Mesendoderm (in vitro differentiated cells): ENCODE measurements around the gene PRKAR2A.
"Not testable (repeated sequence)": the region's sequence is repeated elsewhere in the genome, so short reads cannot be mapped to it uniquely, and the experiment has no call there.

ENCODE experiments used
- DNase-seq: peaks from one replicate; pipeline ENCODE4 v3.0.0; 2013
- H2AK5ac ChIP-seq: 2 replicates; pipeline ENCODE4 v1.6.1; 2013; ENCODE audit warnings: low read length, inconsistent platforms
- H2BK120ac ChIP-seq: 2 replicates; pipeline ENCODE4 v1.6.1; 2013; ENCODE audit warnings: low read depth, mild to moderate bottlenecking, low read length, moderate library complexity, mixed read lengths
- H2BK15ac ChIP-seq: replicated peaks from 2 replicates; pipeline ENCODE4 v1.6.1; 2013; ENCODE audit warnings: low read depth, mild to moderate bottlenecking, moderate library complexity
- H2BK5ac ChIP-seq: 2 replicates; pipeline ENCODE4 v1.6.1; 2013; ENCODE audit warnings: low read length, inconsistent platforms
- H3K18ac ChIP-seq: 2 replicates; pipeline ENCODE4 v1.6.1; 2013; ENCODE audit warnings: mild to moderate bottlenecking, low read length, mixed read lengths
- H3K23ac ChIP-seq: one replicate; pipeline ENCODE4 v1.6.1; 2013; ENCODE audit warnings: low read length
- H3K27ac ChIP-seq: 2 replicates; pipeline ENCODE4 v1.5.1; 2013; ENCODE audit warnings: low read depth, mild to moderate bottlenecking, inconsistent platforms, low read length, moderate library complexity
- H3K27me3 ChIP-seq: 2 replicates; pipeline ENCODE4 v1.6.1; 2013; ENCODE audit warnings: low read length, control low read depth, mild to moderate bottlenecking, inconsistent platforms; ENCODE audit not compliant: insufficient read depth, poor library complexity
- H3K36me3 ChIP-seq: 2 replicates; pipeline ENCODE4 v1.6.1; 2013; ENCODE audit warnings: low read length, inconsistent platforms; ENCODE audit not compliant: control insufficient read depth, insufficient read depth
- H3K4ac ChIP-seq: one replicate; pipeline ENCODE4 v1.6.1; 2013; ENCODE audit warnings: low read depth, mild to moderate bottlenecking, low read length, moderate library complexity
- H3K4me1 ChIP-seq: 2 replicates; pipeline ENCODE4 v1.6.1; 2013; ENCODE audit warnings: low read depth, low read length, inconsistent platforms; ENCODE audit not compliant: control insufficient read depth
- H3K4me2 ChIP-seq: 2 replicates; pipeline ENCODE4 v1.6.1; 2013; ENCODE audit warnings: low read length
- H3K4me3 ChIP-seq: 2 replicates; pipeline ENCODE4 v1.5.1; 2013; ENCODE audit warnings: mild to moderate bottlenecking, low read length
- H3K56ac ChIP-seq: one replicate; pipeline ENCODE4 v1.6.1; 2013; ENCODE audit warnings: low read length
- H3K79me1 ChIP-seq: 2 replicates; pipeline ENCODE4 v1.6.1; 2013; ENCODE audit warnings: low read length, inconsistent platforms
- H3K79me2 ChIP-seq: 2 replicates; pipeline ENCODE4 v1.6.1; 2013; ENCODE audit warnings: mild to moderate bottlenecking, low read length; ENCODE audit not compliant: control insufficient read depth, insufficient read depth
- H3K9ac ChIP-seq: 2 replicates; pipeline ENCODE4 v1.6.1; 2013; ENCODE audit warnings: low read length, inconsistent platforms
- H4K5ac ChIP-seq: one replicate; pipeline ENCODE4 v1.6.1; 2013; ENCODE audit warnings: low read length
- H4K8ac ChIP-seq: one replicate; pipeline ENCODE4 v1.6.1; 2013; ENCODE audit warnings: low read depth, mild to moderate bottlenecking, control low read depth, low read length, moderate library complexity
- WGBS: extraction: QIAGEN DNeasy Blood & Tissue Kit; methylation state at CpG from one replicate; pipeline ENCODE4 v1.1.7; 2013; ENCODE audit warnings: low lambda C conversion rate, missing lambda C conversion rate; ENCODE audit not compliant: insufficient coverage; ENCODE audit errors: extremely low coverage; 5-methylcytosine and 5-hydroxymethylcytosine counted together

The PRKAR2A gene

GRCh38 chr3:48798998-48799397 lies 48.7 kb downstream of the PRKAR2A start:
- H4K5ac ChIP-seq = no peak overlapping the region
- no peak overlapping the region for H2BK120ac ChIP-seq
- H3K56ac ChIP-seq = no peak overlapping the region
- no peaks in the 10 kb centered on the region for H3K36me3 ChIP-seq
- H3K79me1 ChIP-seq = no peaks in the 10 kb centered on the region
- no peak overlapping the region for H2AK5ac ChIP-seq
- H4K8ac ChIP-seq = no peak overlapping the region
- H2BK5ac ChIP-seq = no peak overlapping the region
- H3K79me2 ChIP-seq = no peaks in the 10 kb centered on the region
- no peaks in the 10 kb centered on the region for H3K27me3 ChIP-seq
- H3K4me3 ChIP-seq = no peak overlapping the region
- no peak overlapping the region for H3K23ac ChIP-seq
- no peak for DNase-seq
- no peak overlapping the region for H3K9ac ChIP-seq
- H3K4me2 ChIP-seq = no peak overlapping the region
- no CpG with 5 or more reads among the region's 1 CpG for WGBS
- no peak overlapping the region for H3K4ac ChIP-seq
- H3K4me1 ChIP-seq = no peaks in the 10 kb centered on the region
- H3K27ac ChIP-seq = no peak overlapping the region
- no peak overlapping the region for H2BK15ac ChIP-seq
- H3K18ac ChIP-seq = no peak overlapping the region

GRCh38 chr3:48797626-48798025 lies 50.0 kb downstream of the PRKAR2A start:
- no peaks in the 10 kb centered on the region for H3K79me1 ChIP-seq
- H3K23ac ChIP-seq = no peak overlapping the region
- no peak overlapping the region for H4K8ac ChIP-seq
- no peaks in the 10 kb centered on the region for H3K27me3 ChIP-seq
- no peak overlapping the region for H2BK15ac ChIP-seq
- no peak overlapping the region for H3K4ac ChIP-seq
- H3K79me2 ChIP-seq = no peaks in the 10 kb centered on the region
- no peak overlapping the region for H3K18ac ChIP-seq
- H3K9ac ChIP-seq = no peak overlapping the region
- no peak overlapping the region for H2BK120ac ChIP-seq
- no peak overlapping the region for H3K4me2 ChIP-seq
- WGBS = no CpG with 5 or more reads among the region's 2 CpGs
- no peak overlapping the region for H3K4me3 ChIP-seq
- H3K27ac ChIP-seq = no peak overlapping the region
- no peaks in the 10 kb centered on the region for H3K36me3 ChIP-seq
- no peak overlapping the region for H2BK5ac ChIP-seq
- H4K5ac ChIP-seq = no peak overlapping the region
- H3K4me1 ChIP-seq = no peaks in the 10 kb centered on the region
- no peak overlapping the region for H2AK5ac ChIP-seq
- no peak for DNase-seq
- H3K56ac ChIP-seq = no peak overlapping the region

GRCh38 chr3:48795997-48796732 lies 51.5 kb downstream of the PRKAR2A start:
- Histone ChIP-seq H2BK15ac (no peak overlapping the region), H3K4me1 (no peaks in the 10 kb centered on the region), H4K8ac (no peak overlapping the region), H2AK5ac (no peak overlapping the region), H3K23ac (no peak overlapping the region), H3K79me2 (no peaks in the 10 kb centered on the region), H2BK5ac (no peak overlapping the region), H3K27ac (no peak overlapping the region), H2BK120ac (no peak overlapping the region), H3K56ac (no peak overlapping the region), H3K27me3 (no peaks in the 10 kb centered on the region), H3K4me2 (no peak overlapping the region), H3K18ac (no peak overlapping the region), H3K4me3 (no peak overlapping the region), H3K4ac (no peak overlapping the region), H3K36me3 (no peaks in the 10 kb centered on the region), H3K79me1 (no peaks in the 10 kb centered on the region), H3K9ac (no peak overlapping the region), H4K5ac (no peak overlapping the region)
- DNase-seq = no peak
- no CpG with 5 or more reads among the region's 7 CpGs for WGBS

- H4K8ac ChIP-seq, H3K79me2 ChIP-seq, H3K4me1 ChIP-seq, H2BK5ac ChIP-seq, H3K27ac ChIP-seq, H2AK5ac ChIP-seq, DNase-seq, H3K23ac ChIP-seq, H3K4ac ChIP-seq, H3K4me3 ChIP-seq, H3K18ac ChIP-seq, H3K56ac ChIP-seq, H3K9ac ChIP-seq, H3K36me3 ChIP-seq, H3K4me2 ChIP-seq, H3K27me3 ChIP-seq, H2BK15ac ChIP-seq, H4K5ac ChIP-seq, H3K79me1 ChIP-seq, H2BK120ac ChIP-seq: not testable (repeated sequence)
- no CpG with 5 or more reads among the region's 2 CpGs for WGBS
Measured at GRCh38 chr3:48793484-48793883, 54.2 kb downstream of the PRKAR2A start.

- Histone ChIP-seq H3K4me1 (no peaks in the 10 kb centered on the region), H3K27ac (no peak overlapping the region), H2AK5ac (no peak overlapping the region), H3K4me3 (no peak overlapping the region), H3K36me3 (no peaks in the 10 kb centered on the region), H3K79me1 (no peaks in the 10 kb centered on the region), H3K23ac (no peak overlapping the region), H4K8ac (no peak overlapping the region), H2BK15ac (no peak overlapping the region), H3K56ac (no peak overlapping the region), H3K4me2 (no peak overlapping the region), H3K4ac (no peak overlapping the region), H3K27me3 (no peaks in the 10 kb centered on the region), H4K5ac (no peak overlapping the region), H3K18ac (no peak overlapping the region), H3K9ac (no peak overlapping the region), H2BK120ac (no peak overlapping the region), H3K79me2 (no peaks in the 10 kb centered on the region), H2BK5ac (no peak overlapping the region)
- no peak for DNase-seq
- no CpG with 5 or more reads among the region's 3 CpGs for WGBS
Measured at GRCh38 chr3:48789665-48790064, 58.0 kb downstream of the PRKAR2A start.
